ENCODE data around the gene CD300E. TPM values are rescaled to one million over a fixed set of nuclear protein-coding genes. Genes with fewer than 3 reads are reported as not detected.

Gene CD300E
- total and polyA plus RNA-seq, 2 of the 4 experiments (the other 2 are of a cell fraction), result not detected

- Histone ChIP-seq H3K14ac (replicated peaks; ENCODE audit: low read depth, low read length) (no peak overlapping the region), H3K56ac (ENCODE audit: extremely low read depth, insufficient read depth, low read length) (no peak overlapping the region), H3K36me3 (ENCODE audit: control insufficient read depth, insufficient read depth, low read length) (no peaks in the 10 kb centered on the region), H3K27me3 (ENCODE audit: control insufficient read depth, insufficient read depth, low read length) (no peaks in the 10 kb centered on the region; the same call in 1 of the 2 replicates), H3K9me1 (ENCODE audit: insufficient read depth, low read length) (no peaks in the 10 kb centered on the region), H4K5ac (ENCODE audit: low read depth, low read length) (no peak overlapping the region), H3K27ac (ENCODE audit: insufficient read depth, low read length) (no peak overlapping the region), H3K9me3 (ENCODE audit: control insufficient read depth, insufficient read depth, low read length) (no peaks in the 10 kb centered on the region), H3K4me1 (ENCODE audit: control insufficient read depth, insufficient read depth, low read length) (no peaks in the 10 kb centered on the region), H2AFZ (replicated peaks; ENCODE audit: low read length, poor library complexity) (no peak overlapping the region), H3K18ac (ENCODE audit: low read depth, low read length) (no peak overlapping the region), H4K8ac (ENCODE audit: low read depth in 2 of 2, low read length in 2 of 2) (no peak overlapping the region), H2AK5ac (ENCODE audit: low read depth, low read length) (no peak overlapping the region), H3K4ac (ENCODE audit: low read depth, low read length) (no peak overlapping the region), H3K79me1 (ENCODE audit: low read depth in 1 of 2, low read length in 2 of 2) (no peaks in the 10 kb centered on the region), H3K4me3 (ENCODE audit: insufficient read depth, low read depth, low read length) (no peak overlapping the region), H2AK9ac (replicated peaks; ENCODE audit: low read depth, low read length, poor library complexity) (no peak overlapping the region), H2BK15ac (ENCODE audit: low read depth, low read length) (no peak overlapping the region), H2BK5ac (ENCODE audit: low read depth, low read length, poor library complexity, severe bottlenecking) (no peak overlapping the region), H2BK120ac (ENCODE audit: low read depth, low read length) (no peak overlapping the region), H2BK20ac (ENCODE audit: low read depth, low read length) (no peak overlapping the region), H4K20me1 (ENCODE audit: insufficient read depth, low read length) (no peaks in the 10 kb centered on the region), H3K23ac (ENCODE audit: low read depth, low read length) (no peak overlapping the region), H3K9ac (ENCODE audit: low read depth, low read length) (no peak overlapping the region), H4K91ac (ENCODE audit: insufficient read depth, low read depth, low read length) (no peak overlapping the region), H3K4me2 (ENCODE audit: low read depth, low read length) (no peak overlapping the region)
- intact Hi-C loops (cut with micrococcal nuclease), result no loop called here
- TF ChIP-seq NFE2L2 (IDR thresholded peaks at IDR 0.05; ENCODE audit: low read depth, low read length) (no peak), MXI1 (IDR thresholded peaks at IDR 0.05; ENCODE audit: borderline replicate concordance, low read depth, low read length) (no peak), FOS (IDR thresholded peaks at IDR 0.05; ENCODE audit: low read depth, low read length) (no peak), SMC3 (IDR thresholded peaks at IDR 0.05; ENCODE audit: low read depth, low read length) (no peak), USF2 (IDR thresholded peaks at IDR 0.05; ENCODE audit: low read depth, low read length) (no peak), CEBPB (IDR thresholded peaks at IDR 0.05; ENCODE audit: low read depth, low read length) (no peak), RAD21 (IDR thresholded peaks at IDR 0.05; ENCODE audit: low read length) (no peak), MAFK (IDR thresholded peaks at IDR 0.05; ENCODE audit: low read depth, low read length) (no peak), CHD1 (IDR thresholded peaks at IDR 0.05; ENCODE audit: low read depth, low read length) (no peak), ELK1 (IDR thresholded peaks at IDR 0.05; ENCODE audit: borderline replicate concordance, low read depth, low read length) (no peak), MAZ (IDR thresholded peaks at IDR 0.05; ENCODE audit: borderline replicate concordance, low read depth, low read length) (no peak), POLR2A (IDR thresholded peaks at IDR 0.05; ENCODE audit: low read depth, low read length) (no peak), RFX5 (IDR thresholded peaks at IDR 0.05; ENCODE audit: low read depth, low read length) (no peak), CTCF (conservative IDR thresholded peaks at IDR 0.05; ENCODE audit: low read depth, low read length) (no peak), RCOR1 (IDR thresholded peaks at IDR 0.05; ENCODE audit: insufficient replicate concordance, low read length) (no peak), BHLHE40 (IDR thresholded peaks at IDR 0.05; ENCODE audit: low read depth, low read length) (no peak)
- WGBS, 2 experiments (ENCODE audit: extremely low coverage in 2 of 2, insufficient read length in 1 of 2), result no CpG with 5 or more reads among the region's 5 CpGs
- no peak for DNase-seq
- no peak for ATAC-seq (ENCODE audit: low read depth)
- in situ Hi-C loops (cut with MboI; ENCODE audit: low sequenced_read_pairs), result no loop called here
- POLR2A ChIA-PET (ENCODE audit: unreplicated experiment), result no interaction called here
- no TSS peak for BruUV-seq (replicated peaks)
- dilution Hi-C loops (cut with HindIII; ENCODE audit: low sequenced_read_pairs, unreplicated experiment), result no loop called here
- CTCF ChIA-PET, result no interaction called here
Observed at GRCh38 chr17:74654742-74655141, 31.2 kb upstream of the CD300E start.
